ENCODE results near the gene PARL. TPM values are rescaled to one million over a fixed set of nuclear protein-coding genes. Genes with fewer than 3 reads are reported as not detected.

The PARL gene
- total and polyA plus RNA-seq, 9 donors = 32.7 to 65.0 (median 55.6) TPM

DNA sequence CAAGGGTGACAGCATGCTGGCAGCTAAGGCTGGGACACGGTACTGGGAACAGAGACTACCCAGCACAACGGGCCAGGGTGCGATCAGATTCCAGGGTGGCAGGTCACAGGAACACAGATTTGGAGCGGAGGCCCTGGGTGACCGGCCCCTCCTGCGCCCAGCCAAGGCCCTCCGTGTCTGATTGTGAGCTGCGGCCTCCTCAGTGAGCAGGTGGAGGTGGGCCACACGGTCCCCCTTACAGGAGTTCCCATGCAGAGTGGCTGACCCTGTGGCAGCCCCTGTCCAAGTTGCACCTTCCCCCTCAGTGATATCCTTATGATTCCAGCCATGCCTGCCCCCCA is 28.9 kb upstream of the PARL start:
- DNase-seq = no peak
- 65 to 92% (median 85%) methylated on average over 6 to 9 of the region's 9 CpGs for WGBS, 3 donors
- Histone ChIP-seq H3K36me3 (no peaks in the 10 kb centered on the region), H3K9me3 (no peaks in the 10 kb centered on the region), H3K4me1 (ENCODE audit: insufficient read depth) (no peaks in the 10 kb centered on the region), H3K27me3 (no peaks in the 10 kb centered on the region), H3K27ac (no peak overlapping the region), H3K4me3 (no peak overlapping the region)
- intact Hi-C loops (cut with DNase I) = no loop called here
- TF ChIP-seq POLR2A (IDR thresholded peaks at IDR 0.05) (no peak), EP300 (IDR thresholded peaks at IDR 0.05) (no peak)
- TF ChIP-seq, protein P1, sequence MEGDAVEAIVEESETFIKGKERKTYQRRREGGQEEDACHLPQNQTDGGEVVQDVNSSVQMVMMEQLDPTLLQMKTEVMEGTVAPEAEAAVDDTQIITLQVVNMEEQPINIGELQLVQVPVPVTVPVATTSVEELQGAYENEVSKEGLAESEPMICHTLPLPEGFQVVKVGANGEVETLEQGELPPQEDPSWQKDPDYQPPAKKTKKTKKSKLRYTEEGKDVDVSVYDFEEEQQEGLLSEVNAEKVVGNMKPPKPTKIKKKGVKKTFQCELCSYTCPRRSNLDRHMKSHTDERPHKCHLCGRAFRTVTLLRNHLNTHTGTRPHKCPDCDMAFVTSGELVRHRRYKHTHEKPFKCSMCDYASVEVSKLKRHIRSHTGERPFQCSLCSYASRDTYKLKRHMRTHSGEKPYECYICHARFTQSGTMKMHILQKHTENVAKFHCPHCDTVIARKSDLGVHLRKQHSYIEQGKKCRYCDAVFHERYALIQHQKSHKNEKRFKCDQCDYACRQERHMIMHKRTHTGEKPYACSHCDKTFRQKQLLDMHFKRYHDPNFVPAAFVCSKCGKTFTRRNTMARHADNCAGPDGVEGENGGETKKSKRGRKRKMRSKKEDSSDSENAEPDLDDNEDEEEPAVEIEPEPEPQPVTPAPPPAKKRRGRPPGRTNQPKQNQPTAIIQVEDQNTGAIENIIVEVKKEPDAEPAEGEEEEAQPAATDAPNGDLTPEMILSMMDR (IDR thresholded peaks at IDR 0.05) = no peak

DNA sequence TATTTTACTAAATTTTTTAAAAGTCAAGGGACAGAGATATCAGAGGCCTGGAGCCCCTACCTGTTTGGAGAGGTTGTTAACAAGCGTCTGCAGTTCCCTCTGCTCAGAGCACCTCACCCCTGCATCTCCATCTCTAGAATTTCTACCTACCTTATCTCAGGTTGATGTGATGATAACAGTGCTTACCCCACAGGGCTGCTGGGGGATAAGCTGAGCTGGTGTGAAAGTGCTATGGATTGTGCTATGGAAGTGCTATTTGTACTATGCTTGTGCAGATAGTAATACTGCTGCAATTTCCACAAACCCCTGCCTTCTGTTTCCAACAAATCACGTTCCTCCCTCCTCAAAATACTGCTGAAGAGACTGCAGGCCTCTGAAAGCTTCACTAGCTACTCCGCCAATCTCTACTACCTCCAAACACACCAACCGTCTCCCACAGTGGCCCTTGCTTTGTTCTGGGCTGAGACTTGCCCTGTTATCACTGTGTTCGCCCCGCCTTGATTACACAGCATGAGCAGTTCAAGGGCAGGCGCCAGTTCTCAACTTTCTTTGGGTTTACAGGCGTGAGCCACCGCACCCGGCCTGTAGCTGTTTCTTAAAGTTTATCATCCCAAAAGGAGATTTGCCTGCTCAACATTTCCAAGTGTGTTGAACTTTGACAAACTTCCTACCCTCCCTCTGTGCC is 28.4 kb upstream of the PARL start:
- Histone ChIP-seq H3K9me3 (no peaks in the 10 kb centered on the region), H3K27ac (no peak overlapping the region), H3K4me1 (ENCODE audit: insufficient read depth) (no peaks in the 10 kb centered on the region), H3K27me3 (no peaks in the 10 kb centered on the region), H3K4me3 (no peak overlapping the region), H3K36me3 (no peaks in the 10 kb centered on the region)
- DNase-seq = no peak
- intact Hi-C loops (cut with DNase I) = no loop called here
- 63 to 79% (median 64%) methylated on average over 10 of the region's 10 CpGs for WGBS, 3 donors
- TF ChIP-seq, protein P1 (IDR thresholded peaks at IDR 0.05) = no peak
- TF ChIP-seq EP300 (IDR thresholded peaks at IDR 0.05) (no peak), POLR2A (IDR thresholded peaks at IDR 0.05) (no peak)

DNA sequence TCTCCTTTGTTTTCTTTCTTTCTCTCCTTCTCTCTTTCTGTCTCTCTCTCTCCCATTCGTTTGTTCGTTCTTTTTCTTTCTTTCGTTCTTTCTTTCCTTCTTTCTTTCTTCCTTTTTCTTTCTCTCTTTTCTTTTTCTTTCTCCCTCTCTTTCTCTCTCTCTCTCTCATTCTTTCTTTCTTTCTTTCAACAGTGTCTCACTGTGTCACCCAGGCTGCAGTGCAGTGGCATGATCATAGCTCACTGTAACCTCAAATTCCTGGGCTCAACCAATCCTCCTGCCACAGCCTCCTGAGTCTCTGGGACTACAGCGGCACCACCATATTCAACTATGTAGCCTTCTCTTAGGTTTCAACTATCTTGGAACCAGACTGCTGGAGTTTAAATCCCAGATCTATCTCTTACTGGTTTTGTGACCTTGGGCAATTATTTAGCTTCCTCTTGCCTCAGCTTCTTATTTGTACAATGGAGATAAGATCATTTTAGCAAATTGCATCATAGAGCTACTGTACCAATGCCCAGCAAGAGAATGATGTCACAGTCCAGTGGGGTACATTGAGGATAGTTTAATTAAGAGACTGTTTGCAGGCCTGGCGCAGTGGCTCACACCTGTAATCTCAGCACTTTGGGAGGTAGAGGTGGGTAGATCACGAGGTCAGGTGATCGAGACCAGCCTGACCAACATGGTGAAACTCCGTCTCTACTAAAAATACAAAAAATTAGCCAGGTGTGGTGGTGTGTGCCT is 27.3 kb upstream of the PARL start:
- TF ChIP-seq, protein P1 (IDR thresholded peaks at IDR 0.05) = no peak
- Histone ChIP-seq H3K4me3 (no peak overlapping the region), H3K4me1 (ENCODE audit: insufficient read depth) (no peaks in the 10 kb centered on the region), H3K9me3 (no peaks in the 10 kb centered on the region), H3K36me3 (no peaks in the 10 kb centered on the region), H3K27ac (no peak overlapping the region), H3K27me3 (no peaks in the 10 kb centered on the region)
- WGBS, 3 donors = 85 to 93% (median 92%) methylated on average over 8 of the region's 8 CpGs
- DNase-seq = no peak
- intact Hi-C loops (cut with DNase I) = no loop called here

GRCh38 chr3:183911087-183911486 is 26.4 kb upstream of the PARL start:
- Histone ChIP-seq H3K36me3 (no peaks in the 10 kb centered on the region), H3K27me3 (no peaks in the 10 kb centered on the region), H3K9me3 (no peaks in the 10 kb centered on the region), H3K4me3 (no peak overlapping the region), H3K27ac (no peak overlapping the region), H3K4me1 (ENCODE audit: insufficient read depth) (no peaks in the 10 kb centered on the region)
- intact Hi-C loops (cut with DNase I) = no loop called here
- TF ChIP-seq EP300 (IDR thresholded peaks at IDR 0.05) (no peak), POLR2A (IDR thresholded peaks at IDR 0.05) (no peak)
- TF ChIP-seq, protein P1 (IDR thresholded peaks at IDR 0.05) = no peak
- WGBS, 3 donors = 79 to 81% (median 80%) methylated on average over 6 of the region's 6 CpGs
- DNase-seq = no peak
